Hippocampal formation (tissue), 2 donors: ENCODE data around the gene MYH15.
A peak's percentile ranks its signal among the peaks of the same experiment; 100 is the strongest.

Experiments
- DNase-seq, 2 donors: peaks; one replicate each; lab custom pipeline; 2025; lab: John Stamatoyannopoulos, UW

MYH15 gene

DNA sequence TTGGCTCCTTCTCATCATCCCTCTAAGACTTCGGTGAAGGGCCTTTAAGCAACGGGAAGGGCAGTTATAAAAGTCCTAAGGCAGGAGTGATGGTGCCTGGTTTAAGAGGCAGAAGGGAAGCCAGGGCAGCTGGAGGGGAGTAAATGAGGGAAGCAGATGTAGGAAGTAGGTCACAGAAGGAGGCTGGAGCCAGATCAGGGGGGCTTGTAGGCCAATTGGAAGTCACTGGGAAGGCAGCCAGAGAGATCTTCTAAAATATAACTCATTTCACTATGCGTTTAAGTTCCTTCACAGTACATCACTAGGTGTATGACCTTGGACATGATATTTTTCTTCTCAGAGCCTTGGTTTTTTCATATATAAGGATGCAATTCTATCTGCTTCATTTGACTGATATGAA, 94.7 kb downstream of the MYH15 start:
- no peak for DNase-seq

DNA sequence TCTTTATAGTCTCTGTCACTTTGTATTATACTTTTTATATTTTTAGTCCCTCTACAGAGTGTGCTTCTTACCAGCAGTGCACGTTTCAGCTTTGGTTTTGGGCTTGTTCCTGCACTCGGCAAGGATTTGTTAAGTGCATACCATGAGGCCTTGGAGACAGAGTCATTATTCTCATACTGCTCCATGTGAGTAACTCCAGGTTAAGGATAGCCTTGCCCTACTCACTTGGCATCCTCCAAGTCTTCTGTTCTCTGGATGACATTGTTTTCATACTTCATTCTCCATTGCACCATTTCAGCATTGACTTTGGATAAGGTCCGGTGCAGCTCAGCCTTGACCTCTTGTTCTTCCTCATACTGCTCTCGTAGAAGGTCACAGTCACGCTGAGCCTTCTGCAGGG, 96.4 kb downstream of the MYH15 start:
- DNase-seq = no peak

DNA sequence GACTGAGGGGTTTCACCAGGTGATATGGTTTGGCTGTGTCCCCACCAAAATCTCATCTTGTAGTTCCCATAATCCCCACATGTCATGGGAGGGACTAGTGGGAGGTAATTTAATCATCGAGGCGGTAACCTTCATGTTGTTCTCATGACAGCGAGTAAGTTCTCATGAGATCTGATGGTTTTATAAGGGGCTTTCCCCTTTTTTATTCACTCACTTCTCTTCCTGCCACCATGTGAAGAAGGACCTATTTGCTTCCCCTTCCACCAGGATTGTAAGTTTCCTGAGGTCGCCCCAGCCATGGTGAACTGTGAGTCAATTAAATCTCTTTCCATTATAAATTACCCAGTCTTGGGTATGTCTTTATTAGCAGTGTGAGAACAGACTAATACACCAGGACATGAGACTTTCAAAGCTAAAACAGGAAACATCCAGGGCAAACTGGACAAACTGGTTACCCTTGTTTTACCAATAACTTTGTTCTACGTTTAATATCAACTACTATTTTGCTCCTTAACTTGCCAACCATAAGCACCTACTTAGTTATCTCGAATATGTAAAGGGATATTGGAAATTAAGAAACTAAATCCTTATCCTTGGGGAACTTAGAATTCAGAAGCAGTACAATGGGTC, 98.2 kb downstream of the MYH15 start:
- DNase-seq = no peak

DNA sequence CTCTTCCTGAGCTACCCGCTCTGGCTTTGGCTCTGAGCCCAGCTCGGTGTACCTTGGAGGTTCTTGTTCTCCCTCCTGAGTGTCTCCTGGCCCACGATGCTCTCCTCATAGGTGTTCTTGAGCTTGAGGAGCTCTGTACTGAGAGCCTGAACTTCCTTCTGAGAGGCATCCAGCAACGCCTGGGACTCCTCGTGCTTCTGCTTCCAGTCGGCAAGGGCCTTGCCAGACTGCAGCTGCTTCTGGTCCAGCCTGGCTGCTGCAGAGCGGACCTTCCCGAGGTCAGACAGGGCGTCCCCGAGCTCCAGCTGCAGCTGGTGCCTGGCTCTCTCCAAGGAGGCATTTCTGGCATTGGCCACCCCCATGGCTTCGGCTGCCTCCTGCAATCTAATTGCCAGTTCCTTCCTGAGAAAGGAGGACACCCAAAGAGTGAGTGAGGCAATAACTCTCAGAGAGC, 99.8 kb downstream of the MYH15 start:
- no peak for DNase-seq

DNA sequence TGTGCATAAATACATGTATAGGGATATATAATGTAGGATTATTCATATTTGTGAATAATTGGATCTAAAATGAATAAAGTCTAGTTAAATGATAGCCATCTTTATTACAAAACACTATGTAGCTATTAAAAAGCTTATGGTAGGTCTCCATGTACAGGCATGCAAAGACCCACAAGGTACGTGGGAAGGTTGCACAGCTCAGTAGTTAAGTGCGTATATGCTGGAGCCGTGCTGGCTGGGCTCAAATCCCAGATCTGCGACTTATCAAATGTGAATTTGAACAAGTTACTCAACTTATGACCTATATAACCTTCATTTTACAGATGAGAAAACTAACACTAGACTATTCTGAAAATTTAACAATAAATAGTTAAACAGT, 100.6 kb downstream of the MYH15 start:
- no peak for DNase-seq

DNA sequence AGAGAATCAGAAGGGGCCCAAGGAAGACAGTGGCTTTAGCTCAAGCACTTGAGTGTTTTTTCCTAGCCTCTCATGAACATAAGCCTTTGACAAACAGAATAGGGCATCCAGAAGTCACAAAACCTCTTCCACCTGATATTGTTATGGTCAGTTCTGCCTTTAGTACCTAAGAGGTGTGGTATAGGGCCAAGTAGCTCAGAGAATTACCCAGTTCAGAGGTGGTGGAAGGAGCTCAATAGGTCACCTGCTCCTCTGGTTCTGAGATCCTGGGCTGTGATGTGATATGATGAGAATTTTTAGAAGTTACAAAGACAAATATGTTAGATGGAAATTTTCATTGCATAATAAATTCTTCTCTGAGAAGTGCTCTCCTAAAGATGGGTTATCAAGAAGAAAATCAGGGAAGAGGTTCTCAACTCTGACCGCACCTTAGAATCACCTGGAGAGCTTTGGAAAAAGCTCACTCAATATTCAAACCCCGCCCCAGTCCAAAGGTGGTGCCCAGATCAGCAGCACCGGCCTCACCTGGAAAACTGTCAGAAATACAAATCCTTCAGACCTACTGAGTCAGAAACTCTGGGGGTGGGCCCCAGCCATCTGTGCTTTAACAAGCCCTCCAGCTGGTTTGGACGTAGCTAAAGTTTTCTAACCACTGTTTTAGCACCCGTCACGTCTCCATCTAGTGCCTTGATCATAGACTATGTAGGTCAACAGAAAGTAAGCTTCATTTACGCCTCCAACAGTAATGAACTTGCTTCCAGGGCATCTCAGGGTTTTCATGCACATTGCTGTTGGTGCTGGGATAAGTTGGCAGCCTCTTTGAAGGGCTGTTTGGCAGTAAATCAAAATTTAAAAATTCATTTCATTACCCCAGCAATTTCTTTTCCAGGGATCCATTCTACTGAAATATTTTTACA, 101.3 kb downstream of the MYH15 start:
- no peak for DNase-seq

- DNase-seq = no peak
Observed at GRCh38 chr3:108407886-108408285, 102.5 kb downstream of the MYH15 start.

- peak; percentile 20 to 63 for DNase-seq
Observed at GRCh38 chr3:108406661-108407206, 103.7 kb downstream of the MYH15 start.

GRCh38 chr3:108406063-108406660, 104.2 kb downstream of the MYH15 start:
- no peak for DNase-seq

- no peak for DNase-seq
Observed at GRCh38 chr3:108404368-108404767, 106.0 kb downstream of the MYH15 start.

- DNase-seq = no peak
Observed at GRCh38 chr3:108403686-108404345, 106.6 kb downstream of the MYH15 start.

DNA sequence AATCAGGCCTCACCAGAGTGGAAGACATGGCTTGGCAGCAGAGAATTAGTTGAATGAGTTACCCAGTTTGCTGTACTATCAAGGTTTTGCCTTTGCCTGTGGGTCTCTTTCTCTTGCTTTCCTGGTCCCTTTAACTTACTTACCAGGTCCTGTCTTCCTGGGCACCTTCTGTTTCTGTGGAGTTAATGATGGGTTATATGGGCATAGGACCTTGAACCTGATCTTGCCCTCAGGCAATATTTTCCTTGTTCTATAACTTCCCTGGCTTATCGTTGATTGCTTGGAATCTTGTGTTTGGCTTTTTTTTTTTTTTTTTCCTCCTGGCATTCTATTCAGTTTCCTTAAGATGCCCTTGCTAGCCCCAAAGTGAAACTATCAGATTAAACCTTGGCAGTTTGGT, 107.2 kb downstream of the MYH15 start:
- no peak for DNase-seq

DNA sequence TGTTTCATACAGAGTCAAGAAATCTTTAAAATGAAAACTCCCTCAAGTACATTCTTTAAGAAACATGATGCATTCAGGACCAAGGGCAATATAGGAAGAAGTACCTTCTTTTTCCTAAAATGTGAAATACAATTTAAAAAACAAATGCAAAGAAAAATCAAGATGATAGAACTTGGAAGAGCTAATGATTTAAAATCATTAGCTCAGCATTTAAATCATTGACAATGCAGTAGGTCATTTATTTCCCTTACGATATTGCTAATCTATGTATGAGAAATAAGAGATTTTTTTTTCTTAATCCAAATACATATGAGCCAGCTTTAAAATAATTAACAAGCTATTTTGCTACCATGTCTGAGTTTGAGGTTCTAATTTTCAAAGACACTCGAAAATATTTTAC, 108.6 kb downstream of the MYH15 start:
- no peak for DNase-seq

DNA sequence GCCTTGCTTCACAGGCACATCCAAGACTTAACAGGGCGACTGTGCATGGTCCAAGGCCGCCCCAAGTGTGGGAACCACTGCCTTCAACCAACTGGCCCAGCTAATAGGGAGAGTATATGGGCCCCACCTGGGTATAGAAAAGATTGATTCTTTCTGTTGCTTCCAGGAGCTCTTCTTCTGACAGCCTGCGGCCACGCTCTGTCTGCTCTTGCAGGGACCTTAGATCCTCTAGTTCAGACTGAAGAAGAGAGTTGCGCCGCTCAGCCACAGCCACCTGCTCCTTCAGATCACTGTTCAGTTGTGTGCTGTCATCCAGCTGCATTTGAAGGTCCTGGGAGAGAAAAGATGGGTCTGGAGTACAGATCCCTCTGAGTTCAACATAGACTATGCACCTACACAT, 111.9 kb downstream of the MYH15 start:
- no peak for DNase-seq

GRCh38 chr3:108396336-108396735, 114.1 kb downstream of the MYH15 start:
- DNase-seq = no peak

DNA sequence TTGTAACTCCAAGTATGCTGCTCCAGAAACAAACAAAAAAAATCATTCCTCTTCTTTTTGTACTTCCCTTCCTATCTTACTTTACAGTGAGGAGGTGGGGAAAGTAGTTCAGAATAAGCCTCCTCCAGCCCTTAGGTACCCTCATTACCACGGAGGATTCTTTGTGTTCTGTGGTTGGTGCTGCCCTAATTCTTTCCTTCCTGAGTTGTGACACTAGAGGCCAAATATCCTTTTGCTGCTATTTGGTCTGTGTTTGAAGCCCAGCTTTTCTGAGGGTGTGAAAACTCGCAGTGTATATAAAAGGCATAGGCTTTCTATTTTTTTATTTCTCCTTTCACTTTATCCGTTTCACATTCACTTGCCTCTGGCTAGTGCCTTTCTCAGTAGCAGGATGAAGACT, 115.8 kb downstream of the MYH15 start:
- no peak for DNase-seq

- no peak for DNase-seq
Observed at GRCh38 chr3:108394016-108394415, 116.4 kb downstream of the MYH15 start.

- no peak for DNase-seq
Observed at GRCh38 chr3:108393128-108393900, 117.1 kb downstream of the MYH15 start.

DNA sequence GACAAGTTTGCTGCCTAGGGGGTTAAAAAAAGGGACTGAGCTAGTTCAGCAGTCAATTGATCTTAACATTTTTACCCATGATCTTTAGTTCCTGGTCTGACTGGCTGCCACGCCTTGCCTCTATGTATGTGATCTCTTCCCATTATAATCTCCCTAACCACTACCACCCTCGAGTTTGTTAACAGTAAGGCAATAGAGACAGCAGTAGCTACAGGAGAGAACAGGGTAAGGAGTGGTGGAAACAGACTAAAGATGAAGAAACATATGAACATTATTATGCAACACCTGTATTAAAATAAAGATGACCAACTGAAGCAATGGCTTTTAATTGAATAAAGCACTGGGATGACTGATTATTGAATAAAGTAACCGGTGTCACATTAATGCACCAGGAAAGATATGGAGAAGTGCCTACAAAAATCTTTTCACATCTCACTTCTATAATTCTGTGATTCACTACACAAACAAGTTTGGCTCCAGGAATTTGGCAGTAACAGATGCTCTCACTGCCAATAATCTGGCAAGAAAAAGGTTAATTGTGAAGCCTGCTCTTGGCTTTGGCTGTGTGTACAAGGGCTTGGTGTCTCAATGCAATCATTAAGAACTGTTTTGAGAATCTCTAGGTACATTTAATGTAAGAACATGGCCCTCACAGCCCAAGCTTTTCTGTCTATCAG, 118.3 kb downstream of the MYH15 start:
- DNase-seq = peak in 1 of 2 donors; percentile 42

DNA sequence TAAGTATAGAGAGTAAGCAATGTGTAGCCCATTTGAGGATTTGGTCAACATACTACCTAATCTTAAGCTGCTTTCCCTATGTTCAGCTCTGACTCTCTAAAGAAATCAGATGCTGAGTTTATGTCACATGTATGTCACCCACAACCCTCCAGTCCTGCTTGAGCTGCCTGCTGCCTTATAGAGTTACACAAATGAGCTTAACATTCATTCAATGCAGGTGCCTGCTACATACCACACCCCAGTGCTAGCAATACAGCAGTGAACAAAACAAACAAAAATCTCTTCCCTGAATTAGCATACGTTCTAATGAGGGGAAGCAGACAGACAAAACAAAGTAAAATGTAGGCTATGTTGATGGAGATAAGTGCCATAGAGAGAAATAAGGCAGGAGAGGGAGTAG, 121.0 kb downstream of the MYH15 start:
- no peak for DNase-seq
